Ovary (tissue), 3 donors: ENCODE data around the gene SLC23A3.

Experiments used
- POLR2A ChIP-seq: fragments of 450-650 bp; IDR thresholded peaks from one replicate; pipeline ENCODE4 v1.6.1; 2017; ENCODE audit warnings: antibody characterized with exemption, mild to moderate bottlenecking, moderate library complexity
- TF ChIP-seq, protein P1 (sequence below), 3 donors: fragments of 450-650 bp in 2 of 3; fragments of 200-600 bp in 1 of 3; IDR thresholded peaks; one replicate each; pipeline versions ENCODE4 v1.5.1 to v1.8.0; 2016 to 2022; ENCODE audit warnings: antibody characterized with exemption in 3 of 3, mild to moderate bottlenecking in 1 of 3
- donor health status: DM: no; HTN: no; CAD: no.

DNA sequence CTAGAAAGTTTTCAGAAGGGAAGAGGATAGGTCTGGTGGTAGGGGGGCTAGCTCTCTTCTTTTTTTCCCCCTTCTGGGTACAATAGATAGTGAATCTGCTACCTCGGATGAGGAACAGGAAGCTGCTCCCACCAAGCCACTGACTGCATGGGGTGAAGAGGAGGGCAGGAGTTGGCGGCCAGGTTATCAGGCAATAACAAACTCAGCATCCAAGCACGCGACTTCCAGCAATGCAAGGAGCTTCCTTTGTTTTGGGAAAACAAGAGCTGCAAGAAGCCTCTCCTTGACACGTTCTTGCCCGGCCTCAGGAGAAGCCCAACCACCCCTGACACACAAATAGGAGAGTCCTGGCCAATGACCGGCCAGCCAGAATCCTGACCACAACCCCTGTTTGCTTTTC, 41.4 kb downstream of the SLC23A3 start:
- TF ChIP-seq, protein P1, sequence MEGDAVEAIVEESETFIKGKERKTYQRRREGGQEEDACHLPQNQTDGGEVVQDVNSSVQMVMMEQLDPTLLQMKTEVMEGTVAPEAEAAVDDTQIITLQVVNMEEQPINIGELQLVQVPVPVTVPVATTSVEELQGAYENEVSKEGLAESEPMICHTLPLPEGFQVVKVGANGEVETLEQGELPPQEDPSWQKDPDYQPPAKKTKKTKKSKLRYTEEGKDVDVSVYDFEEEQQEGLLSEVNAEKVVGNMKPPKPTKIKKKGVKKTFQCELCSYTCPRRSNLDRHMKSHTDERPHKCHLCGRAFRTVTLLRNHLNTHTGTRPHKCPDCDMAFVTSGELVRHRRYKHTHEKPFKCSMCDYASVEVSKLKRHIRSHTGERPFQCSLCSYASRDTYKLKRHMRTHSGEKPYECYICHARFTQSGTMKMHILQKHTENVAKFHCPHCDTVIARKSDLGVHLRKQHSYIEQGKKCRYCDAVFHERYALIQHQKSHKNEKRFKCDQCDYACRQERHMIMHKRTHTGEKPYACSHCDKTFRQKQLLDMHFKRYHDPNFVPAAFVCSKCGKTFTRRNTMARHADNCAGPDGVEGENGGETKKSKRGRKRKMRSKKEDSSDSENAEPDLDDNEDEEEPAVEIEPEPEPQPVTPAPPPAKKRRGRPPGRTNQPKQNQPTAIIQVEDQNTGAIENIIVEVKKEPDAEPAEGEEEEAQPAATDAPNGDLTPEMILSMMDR (IDR thresholded peaks at IDR 0.05) = no peak
- no peak for TF ChIP-seq POLR2A
